Neural cell (in vitro differentiated cells): Measurements from ENCODE around the gene RIF1. TPM values are rescaled to one million over a fixed set of nuclear protein-coding genes. Genes with fewer than 3 reads are reported as not detected.

Experiments
- H2AFZ ChIP-seq: fragments of 200-600, 300-800 bp; sonication (generic), shearing (Covaris generic); 2 replicates; pipeline ENCODE4 v1.6.0; 2014; ENCODE audit warnings: low read depth, mild to moderate bottlenecking, antibody characterized with exemption, low read length, moderate library complexity
- H3F3A ChIP-seq: fragments of 200-600 bp; shearing (Covaris generic); 2 replicates; pipeline ENCODE4 v1.6.1; 2016; ENCODE audit warnings: mild to moderate bottlenecking, moderate library complexity, mixed read lengths, antibody characterized with exemption, low read length; ENCODE audit not compliant: insufficient read depth, poor library complexity, severe bottlenecking
- H3K27ac ChIP-seq: fragments of 200-600, 300-800 bp; sonication (generic), shearing (Covaris generic); 2 replicates; pipeline ENCODE4 v1.5.1; 2014; ENCODE audit warnings: mild to moderate bottlenecking, low read length, moderate library complexity
- H3K27me3 ChIP-seq: fragments of 300-800, 200-600 bp; sonication (generic), shearing (Covaris generic); 2 replicates; pipeline ENCODE4 v1.6.0; 2014; ENCODE audit warnings: mild to moderate bottlenecking, low read depth, low read length, moderate library complexity; ENCODE audit not compliant: insufficient read depth
- H3K36me3 ChIP-seq: fragments of 300-800, 200-600 bp; sonication (generic), shearing (Covaris generic); 2 replicates; pipeline ENCODE4 v1.5.1; 2014; ENCODE audit warnings: mild to moderate bottlenecking, antibody characterized with exemption, low read length, moderate library complexity; ENCODE audit not compliant: insufficient read depth
- H3K4me2 ChIP-seq: fragments of 300-800, 200-600 bp; sonication (generic), shearing (Covaris generic); 2 replicates; pipeline ENCODE4 v1.6.0; 2014; ENCODE audit warnings: mild to moderate bottlenecking, low read length
- H3K4me3 ChIP-seq: fragments of 300-800, 200-600 bp; sonication (generic), shearing (Covaris generic); 2 replicates; pipeline ENCODE4 v1.5.1; 2014; ENCODE audit warnings: mild to moderate bottlenecking, low read length, moderate library complexity
- H3K79me2 ChIP-seq: fragments of 200-600 bp; shearing (Covaris generic); replicated peaks from 2 replicates; pipeline ENCODE4 v1.6.0; 2014; ENCODE audit warnings: mild to moderate bottlenecking, low read length, moderate library complexity; ENCODE audit not compliant: insufficient read depth
- H3K9ac ChIP-seq: fragments of 300-800, 200-600 bp; sonication (generic), shearing (Covaris generic); 2 replicates; pipeline ENCODE4 v1.6.1; 2016; ENCODE audit warnings: mild to moderate bottlenecking, low read length, mixed read lengths
- H3K9me2 ChIP-seq: fragments of 200-600 bp; shearing (Covaris generic); 2 replicates; pipeline ENCODE4 v1.6.1; 2016; ENCODE audit warnings: mild to moderate bottlenecking, low read length, mixed read lengths; ENCODE audit not compliant: insufficient read depth
- H3K9me3 ChIP-seq: fragments of 200-600, 300-800 bp; sonication (generic), shearing (Covaris generic); 2 replicates; pipeline ENCODE4 v1.6.1; 2016; ENCODE audit warnings: mild to moderate bottlenecking, mixed run types, low read length, moderate library complexity, mixed read lengths
- H4K20me1 ChIP-seq: fragments of 200-600 bp; shearing (Covaris generic); 2 replicates; pipeline ENCODE4 v1.6.1; 2016; ENCODE audit warnings: mild to moderate bottlenecking, mixed run types; ENCODE audit not compliant: insufficient read depth
- CTCF ChIP-seq: fragments of 450-650 bp; IDR thresholded peaks from 2 replicates; pipeline ENCODE4 v1.5.1; 2014; ENCODE audit warnings: antibody characterized with exemption, mild to moderate bottlenecking, moderate library complexity; ENCODE audit not compliant: poor library complexity, severe bottlenecking
- EP300 ChIP-seq: fragments of 450-650 bp; conservative IDR thresholded peaks from 2 replicates; pipeline ENCODE4 v1.6.1; 2014; ENCODE audit warnings: antibody characterized with exemption, mild to moderate bottlenecking, moderate library complexity; ENCODE audit not compliant: poor library complexity, severe bottlenecking
- EZH2 ChIP-seq: fragments of 200-600, 300-800 bp; shearing (Covaris generic), sonication (generic); IDR thresholded peaks from 2 replicates; pipeline ENCODE4 v1.6.1; 2014; ENCODE audit warnings: antibody characterized with exemption, low read length, borderline replicate concordance, mild to moderate bottlenecking; ENCODE audit not compliant: insufficient read depth, poor library complexity, severe bottlenecking
- MXI1 ChIP-seq: fragments of 450-650 bp; conservative IDR thresholded peaks from 2 replicates; pipeline ENCODE4 v1.6.1; 2014; ENCODE audit warnings: antibody characterized with exemption, mild to moderate bottlenecking; ENCODE audit not compliant: poor library complexity, severe bottlenecking
- POLR2AphosphoS5 ChIP-seq: IDR thresholded peaks from 2 replicates; pipeline ENCODE4 v1.6.1; 2012
- RAD21 ChIP-seq: fragments of 450-650 bp; conservative IDR thresholded peaks from 2 replicates; pipeline ENCODE4 v1.6.1; 2014; ENCODE audit warnings: antibody characterized with exemption, mild to moderate bottlenecking, moderate library complexity
- REST ChIP-seq: IDR thresholded peaks from 2 replicates; pipeline ENCODE4 v1.6.1; 2012; ENCODE audit warnings: borderline replicate concordance
- SMC3 ChIP-seq: fragments of 450-650 bp; conservative IDR thresholded peaks from 2 replicates; pipeline ENCODE4 v1.6.1; 2014; ENCODE audit warnings: antibody characterized with exemption, mild to moderate bottlenecking, moderate library complexity; ENCODE audit not compliant: poor library complexity
- TAF1 ChIP-seq: IDR thresholded peaks from 2 replicates; pipeline ENCODE4 v1.6.1; 2012; ENCODE audit warnings: low read depth
- polyA plus RNA-seq: library from polyadenylated mRNA; depleted of rRNA; stranded (reverse); fragments of >200 nt; gene quantifications from 2 replicates; pipeline ENCODE4 v1.2.3, GENCODE V29; 2014

Gene RIF1
- polyA plus RNA-seq, 1 donor from 2014 or later, result 17.2 TPM

GRCh38 chr2:151508519-151508918 is 98.8 kb downstream of the RIF1 start:
- H3K9me3 ChIP-seq, result no peaks in the 10 kb centered on the region
- H3K4me2 ChIP-seq, result no peak overlapping the region
- H3K27ac ChIP-seq, result no peak overlapping the region
- no peak overlapping the region for H2AFZ ChIP-seq
- TF ChIP-seq EZH2, result no peak
- TF ChIP-seq REST, result no peak
- TF ChIP-seq SMC3, result no peak
- TF ChIP-seq EP300, result no peak
- no peak for TF ChIP-seq POLR2AphosphoS5
- no peak for TF ChIP-seq TAF1
- TF ChIP-seq CTCF, result no peak
- TF ChIP-seq RAD21, result no peak
- TF ChIP-seq MXI1, result no peak
- H3K9me2 ChIP-seq, result no peaks in the 10 kb centered on the region
- H3K27me3 ChIP-seq, result no peaks in the 10 kb centered on the region
- no peaks in the 10 kb centered on the region for H3K79me2 ChIP-seq
- no peaks in the 10 kb centered on the region for H3F3A ChIP-seq
- H3K9ac ChIP-seq, result no peak overlapping the region
- no peaks in the 10 kb centered on the region for H4K20me1 ChIP-seq
- H3K4me3 ChIP-seq, result no peak overlapping the region
- no peaks in the 10 kb centered on the region for H3K36me3 ChIP-seq

- Histone ChIP-seq H3K79me2 (no peaks in the 10 kb centered on the region), H3F3A (no peaks in the 10 kb centered on the region), H3K4me2 (no peak overlapping the region), H3K9me3 (no peaks in the 10 kb centered on the region), H3K36me3 (no peaks in the 10 kb centered on the region), H3K9me2 (no peaks in the 10 kb centered on the region), H3K4me3 (no peak overlapping the region), H2AFZ (no peak overlapping the region), H3K9ac (no peak overlapping the region), H3K27ac (no peak overlapping the region), H3K27me3 (no peaks in the 10 kb centered on the region), H4K20me1 (no peaks in the 10 kb centered on the region)
- TF ChIP-seq EP300 (no peak), RAD21 (no peak), POLR2AphosphoS5 (no peak), MXI1 (no peak), TAF1 (no peak), SMC3 (no peak), EZH2 (no peak), REST (no peak), CTCF (no peak)
Measured at GRCh38 chr2:151518802-151519201, 109.1 kb downstream of the RIF1 start.
